ENCODE measurements around the gene SLC43A1. TPM values are rescaled to one million over a fixed set of nuclear protein-coding genes. Genes with fewer than 3 reads are reported as not detected.

The SLC43A1 gene
- polyA plus RNA-seq (2012; rRNA removed), result 3.7 and 4.4 TPM in 2 replicates
- 1.7 and 3.2 TPM in 2 replicates for polyA plus RNA-seq (2012; cell fraction: cytosol; rRNA removed)
- polyA plus RNA-seq (2012; cell fraction: nucleus; rRNA removed), result 11.4 and 13.9 TPM in 2 replicates

DNA sequence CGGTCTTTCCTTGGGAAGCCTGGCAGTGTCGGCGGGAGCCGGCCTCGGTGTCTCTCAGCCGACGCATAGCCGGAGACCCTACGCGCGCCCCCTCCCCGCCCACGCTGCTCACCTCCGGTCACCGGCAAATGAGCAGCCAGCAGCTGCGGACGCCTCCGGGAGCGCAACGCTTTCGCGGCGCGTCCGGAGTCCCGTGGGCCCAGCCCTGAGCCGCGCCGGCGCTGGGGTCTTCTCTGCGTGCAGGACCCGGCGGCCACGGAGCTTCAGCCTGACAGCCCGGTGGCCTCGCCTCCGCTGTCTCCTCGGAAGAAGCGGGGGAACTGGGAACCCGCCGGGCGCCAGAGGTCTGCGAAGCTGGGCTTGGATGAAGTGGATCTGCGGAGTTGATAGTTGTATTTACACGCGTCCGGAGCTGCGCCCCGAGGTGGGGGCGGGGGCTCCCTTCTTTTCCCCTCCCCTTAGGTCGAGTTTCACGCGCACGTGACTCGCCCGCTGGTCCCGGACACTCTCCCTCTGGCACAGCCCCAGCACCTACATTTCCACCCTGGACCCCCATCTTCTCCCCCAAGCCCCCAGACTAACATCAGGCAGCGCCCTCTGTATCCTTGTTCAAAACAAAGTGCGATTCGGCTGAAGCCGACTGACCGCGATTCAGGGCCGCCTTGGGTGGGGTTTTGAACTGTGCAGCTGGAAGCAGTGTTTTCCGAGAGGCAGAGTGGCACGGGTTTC, at the start of gene SLC43A1:
TSS of gene SLC43A1 (minus strand) at position 371 of the 729 bp plus-strand sequence. CDS start 1,591 bp downstream, outside the sequence.
- no peaks in the 10 kb centered on the region for H3F3A ChIP-seq (replicated peaks; ENCODE audit: insufficient read depth)
- H4K20me1 ChIP-seq (ENCODE audit: insufficient read depth), result no peaks in the 10 kb centered on the region
- H3K27me3 ChIP-seq (ENCODE audit: insufficient read depth), result no peaks in the 10 kb centered on the region
- no peaks in the 10 kb centered on the region for H3K79me2 ChIP-seq (ENCODE audit: insufficient read depth)
- no peaks in the 10 kb centered on the region for H3K9me2 ChIP-seq
- peak; percentile 74 for DNase-seq
- peak within 1 kb of the TSS; percentile 85 for H2AFZ ChIP-seq (ENCODE audit: low read depth)
- peak within 1 kb of the TSS; percentile 94 for H3K4me2 ChIP-seq
- H3K9ac ChIP-seq, result peak within 1 kb of the TSS; percentile 40
- ChIA-PET CTCF (interaction anchor here (0.7 to 6.9 kb wide), 13 partner anchors 13 to 170 kb away, joined by 3 to 106 read pairs (median 14); partner anchors contain the start of genes RTN4RL2, TIMM10 and UBE2L6), POLR2A (interaction anchor here (0.8 to 1.9 kb wide), 3 partner anchors 11 to 22 kb away, joined by 3 to 5 read pairs (median 3); no protein-coding TSS in a partner anchor)
- H3K9me3 ChIP-seq, result no peaks in the 10 kb centered on the region
- TF ChIP-seq, protein P1, sequence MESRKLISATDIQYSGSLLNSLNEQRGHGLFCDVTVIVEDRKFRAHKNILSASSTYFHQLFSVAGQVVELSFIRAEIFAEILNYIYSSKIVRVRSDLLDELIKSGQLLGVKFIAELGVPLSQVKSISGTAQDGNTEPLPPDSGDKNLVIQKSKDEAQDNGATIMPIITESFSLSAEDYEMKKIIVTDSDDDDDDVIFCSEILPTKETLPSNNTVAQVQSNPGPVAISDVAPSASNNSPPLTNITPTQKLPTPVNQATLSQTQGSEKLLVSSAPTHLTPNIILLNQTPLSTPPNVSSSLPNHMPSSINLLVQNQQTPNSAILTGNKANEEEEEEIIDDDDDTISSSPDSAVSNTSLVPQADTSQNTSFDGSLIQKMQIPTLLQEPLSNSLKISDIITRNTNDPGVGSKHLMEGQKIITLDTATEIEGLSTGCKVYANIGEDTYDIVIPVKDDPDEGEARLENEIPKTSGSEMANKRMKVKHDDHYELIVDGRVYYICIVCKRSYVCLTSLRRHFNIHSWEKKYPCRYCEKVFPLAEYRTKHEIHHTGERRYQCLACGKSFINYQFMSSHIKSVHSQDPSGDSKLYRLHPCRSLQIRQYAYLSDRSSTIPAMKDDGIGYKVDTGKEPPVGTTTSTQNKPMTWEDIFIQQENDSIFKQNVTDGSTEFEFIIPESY (IDR thresholded peaks at IDR 0.05; ENCODE audit: borderline replicate concordance, low read depth), result no peak
- TF ChIP-seq, protein P2, sequence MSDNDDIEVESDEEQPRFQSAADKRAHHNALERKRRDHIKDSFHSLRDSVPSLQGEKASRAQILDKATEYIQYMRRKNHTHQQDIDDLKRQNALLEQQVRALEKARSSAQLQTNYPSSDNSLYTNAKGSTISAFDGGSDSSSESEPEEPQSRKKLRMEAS (IDR thresholded peaks at IDR 0.05; ENCODE audit: low read depth), result peak; percentile 69; the same call in 1 of the 2 replicates
- TF ChIP-seq CHD2 (IDR thresholded peaks at IDR 0.05; ENCODE audit: low read length, partially characterized antibody) (peak; percentile 21), RAD21 (IDR thresholded peaks at IDR 0.05; ENCODE audit: low read length) (no peak), MXI1 (IDR thresholded peaks at IDR 0.05; ENCODE audit: low read depth, low read length) (peak; percentile 83), EP300 (IDR thresholded peaks at IDR 0.05; ENCODE audit: borderline replicate concordance in 1 of 2, low read depth in 1 of 2, low read length in 1 of 2) (no peak), RCOR1 (IDR thresholded peaks at IDR 0.05; ENCODE audit: low read length) (no peak)
- TF ChIP-seq, protein P3, sequence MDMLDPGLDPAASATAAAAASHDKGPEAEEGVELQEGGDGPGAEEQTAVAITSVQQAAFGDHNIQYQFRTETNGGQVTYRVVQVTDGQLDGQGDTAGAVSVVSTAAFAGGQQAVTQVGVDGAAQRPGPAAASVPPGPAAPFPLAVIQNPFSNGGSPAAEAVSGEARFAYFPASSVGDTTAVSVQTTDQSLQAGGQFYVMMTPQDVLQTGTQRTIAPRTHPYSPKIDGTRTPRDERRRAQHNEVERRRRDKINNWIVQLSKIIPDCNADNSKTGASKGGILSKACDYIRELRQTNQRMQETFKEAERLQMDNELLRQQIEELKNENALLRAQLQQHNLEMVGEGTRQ (IDR thresholded peaks at IDR 0.05; ENCODE audit: borderline replicate concordance, low read depth, low read length), result peak; percentile 47; the same call in 1 of the 2 replicates
- TF ChIP-seq, protein P4, sequence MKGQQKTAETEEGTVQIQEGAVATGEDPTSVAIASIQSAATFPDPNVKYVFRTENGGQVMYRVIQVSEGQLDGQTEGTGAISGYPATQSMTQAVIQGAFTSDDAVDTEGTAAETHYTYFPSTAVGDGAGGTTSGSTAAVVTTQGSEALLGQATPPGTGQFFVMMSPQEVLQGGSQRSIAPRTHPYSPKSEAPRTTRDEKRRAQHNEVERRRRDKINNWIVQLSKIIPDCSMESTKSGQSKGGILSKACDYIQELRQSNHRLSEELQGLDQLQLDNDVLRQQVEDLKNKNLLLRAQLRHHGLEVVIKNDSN (IDR thresholded peaks at IDR 0.05; ENCODE audit: borderline replicate concordance, low read depth), result peak; percentile 93
- H3K4me1 ChIP-seq (ENCODE audit: control insufficient read depth in 1 of 2, insufficient read depth in 2 of 2, low read depth in 1 of 2, low read length in 1 of 2), result peaks cover 0 to 9% of the 10 kb centered on the region in 2 experiments; a peak in 1 of 4 replicates
- H3K27ac ChIP-seq (ENCODE audit: low read depth in 2 of 2, low read length in 1 of 2), result no peak within 1 kb of the TSS; a peak in 1 of 4 replicates
- H3K36me3 ChIP-seq (replicated peaks in 1 of 2; ENCODE audit: control insufficient read depth in 1 of 2, insufficient read depth in 2 of 2, low read length in 1 of 2), result no peaks in the 10 kb centered on the region
- H3K4me3 ChIP-seq (ENCODE audit: low read depth in 2 of 2, low read length in 1 of 2), result peak within 1 kb of the TSS; percentile 69 to 78
- WGBS (ENCODE audit: low lambda C conversion rate), result 3% methylated on average over 23 of the region's 66 CpGs

DNA sequence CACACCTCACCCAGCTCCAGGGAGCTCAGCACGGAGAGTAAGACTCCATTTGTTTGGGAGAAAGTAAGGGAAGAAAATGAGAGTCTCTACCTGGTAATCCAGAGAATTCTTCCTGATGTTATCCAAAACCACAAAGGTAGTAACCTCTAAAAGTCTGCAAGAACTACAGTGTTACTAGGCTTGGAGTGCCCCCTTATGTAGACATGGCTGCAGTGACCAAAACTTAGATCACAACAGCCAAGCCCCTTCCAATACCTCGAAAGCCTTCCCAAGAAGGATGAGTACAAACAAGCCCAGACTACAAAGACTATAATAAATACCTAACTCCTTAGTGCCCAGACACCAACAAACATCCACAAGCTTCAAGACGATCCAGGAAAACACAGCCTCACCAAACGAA, 47.1 kb upstream of the SLC43A1 start:
- H3K9me2 ChIP-seq, result no peaks in the 10 kb centered on the region
- no peaks in the 10 kb centered on the region for H3K9me3 ChIP-seq
- CTCF ChIA-PET, result interaction anchor here (1.1 to 1.6 kb wide), 4 partner anchors 35 to 81 kb away, joined by 4 to 5 read pairs (median 4); no protein-coding TSS in a partner anchor
- peaks cover 0 to 14% of the 10 kb centered on the region in 2 experiments; a peak in 1 of 4 replicates for H3K4me1 ChIP-seq (ENCODE audit: control insufficient read depth in 1 of 2, insufficient read depth in 2 of 2, low read depth in 1 of 2, low read length in 1 of 2)
- WGBS (ENCODE audit: low lambda C conversion rate), result 78% methylated on average over 3 of the region's 4 CpGs
- H3K27me3 ChIP-seq (ENCODE audit: insufficient read depth), result no peaks in the 10 kb centered on the region
- TF ChIP-seq TEAD4 (IDR thresholded peaks at IDR 0.05; ENCODE audit: borderline replicate concordance, insufficient read depth), result no peak
- peak; percentile 17; the same call in 1 of the 2 replicates for TF ChIP-seq RAD21 (IDR thresholded peaks at IDR 0.05; ENCODE audit: low read length)
- no peak for DNase-seq
- no peak overlapping the region for H3K4me3 ChIP-seq (ENCODE audit: low read depth in 2 of 2, low read length in 1 of 2)
- no peak overlapping the region for H3K9ac ChIP-seq
- no peak overlapping the region for H3K4me2 ChIP-seq
- H3K36me3 ChIP-seq (replicated peaks in 1 of 2; ENCODE audit: control insufficient read depth in 1 of 2, insufficient read depth in 2 of 2, low read length in 1 of 2), result peaks cover 0 to 6% of the 10 kb centered on the region in 2 experiments
- no peaks in the 10 kb centered on the region for H4K20me1 ChIP-seq (ENCODE audit: insufficient read depth)
- no peak overlapping the region for H2AFZ ChIP-seq (ENCODE audit: low read depth)
- H3K79me2 ChIP-seq (ENCODE audit: insufficient read depth), result no peaks in the 10 kb centered on the region; the same call in 1 of the 2 replicates
- H3K27ac ChIP-seq (ENCODE audit: low read depth in 2 of 2, low read length in 1 of 2), result no peak overlapping the region
- H3F3A ChIP-seq (replicated peaks; ENCODE audit: insufficient read depth), result no peaks in the 10 kb centered on the region
- POLR2A ChIA-PET, result no interaction called here

Measured in SK-N-SH (cell line).